ENCODE data around the gene CCR9.
A peak's percentile ranks its signal among the peaks of the same experiment; 100 is the strongest.

The CCR9 gene

DNA sequence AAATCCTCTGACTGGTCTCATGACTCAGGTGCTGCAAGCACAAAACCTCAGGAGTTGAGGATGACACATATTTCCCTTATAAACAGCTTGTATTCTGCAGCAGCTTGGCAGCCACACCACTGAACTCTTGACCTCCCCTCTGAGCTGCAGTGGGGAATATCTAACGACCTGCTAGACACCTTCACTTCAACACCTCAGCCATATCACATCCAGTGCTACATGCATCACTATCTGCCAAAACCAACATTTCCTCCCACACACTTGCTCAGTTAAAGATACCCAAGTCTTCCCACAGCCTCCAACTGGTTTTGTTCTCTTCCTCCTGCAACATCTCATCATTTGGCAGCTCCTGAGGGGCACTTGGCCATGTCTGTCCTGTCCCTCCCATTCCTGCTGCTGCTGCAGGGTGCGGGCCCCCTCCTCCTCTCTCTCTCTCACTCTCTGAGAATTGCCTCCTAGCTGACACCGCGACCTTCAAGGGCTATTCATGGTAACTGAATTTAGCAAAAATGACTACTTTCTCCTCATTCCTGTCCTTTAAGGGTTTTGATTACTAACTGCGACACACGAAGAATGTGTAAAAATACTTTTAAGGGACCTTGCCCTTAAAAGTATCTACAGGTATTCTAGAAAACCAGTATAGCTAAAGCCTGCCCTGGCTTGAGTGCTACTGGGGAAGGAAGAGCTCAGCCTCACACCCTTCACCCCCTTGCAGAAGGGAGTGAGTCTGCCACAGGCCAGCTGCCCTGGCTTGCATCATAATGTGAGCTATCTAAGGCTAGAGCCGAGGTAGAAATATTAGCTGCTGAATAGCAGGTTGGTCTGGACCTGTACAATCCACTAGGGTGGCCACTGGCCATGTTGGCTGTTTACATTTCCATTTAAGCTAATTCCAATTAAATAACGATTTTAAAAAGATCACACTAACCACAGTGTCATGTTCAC, 5.0 kb upstream of the CCR9 start:
- DNase-seq (ENCODE audit: low read depth): peak; percentile 40
- TF ChIP-seq, protein P1, sequence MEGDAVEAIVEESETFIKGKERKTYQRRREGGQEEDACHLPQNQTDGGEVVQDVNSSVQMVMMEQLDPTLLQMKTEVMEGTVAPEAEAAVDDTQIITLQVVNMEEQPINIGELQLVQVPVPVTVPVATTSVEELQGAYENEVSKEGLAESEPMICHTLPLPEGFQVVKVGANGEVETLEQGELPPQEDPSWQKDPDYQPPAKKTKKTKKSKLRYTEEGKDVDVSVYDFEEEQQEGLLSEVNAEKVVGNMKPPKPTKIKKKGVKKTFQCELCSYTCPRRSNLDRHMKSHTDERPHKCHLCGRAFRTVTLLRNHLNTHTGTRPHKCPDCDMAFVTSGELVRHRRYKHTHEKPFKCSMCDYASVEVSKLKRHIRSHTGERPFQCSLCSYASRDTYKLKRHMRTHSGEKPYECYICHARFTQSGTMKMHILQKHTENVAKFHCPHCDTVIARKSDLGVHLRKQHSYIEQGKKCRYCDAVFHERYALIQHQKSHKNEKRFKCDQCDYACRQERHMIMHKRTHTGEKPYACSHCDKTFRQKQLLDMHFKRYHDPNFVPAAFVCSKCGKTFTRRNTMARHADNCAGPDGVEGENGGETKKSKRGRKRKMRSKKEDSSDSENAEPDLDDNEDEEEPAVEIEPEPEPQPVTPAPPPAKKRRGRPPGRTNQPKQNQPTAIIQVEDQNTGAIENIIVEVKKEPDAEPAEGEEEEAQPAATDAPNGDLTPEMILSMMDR (conservative IDR thresholded peaks at IDR 0.05; ENCODE audit: control insufficient read depth, insufficient read depth, low read depth, low read length): no peak
- no peak overlapping the region for H3K4me3 ChIP-seq (ENCODE audit: control insufficient read depth, low read depth, low read length)

DNA sequence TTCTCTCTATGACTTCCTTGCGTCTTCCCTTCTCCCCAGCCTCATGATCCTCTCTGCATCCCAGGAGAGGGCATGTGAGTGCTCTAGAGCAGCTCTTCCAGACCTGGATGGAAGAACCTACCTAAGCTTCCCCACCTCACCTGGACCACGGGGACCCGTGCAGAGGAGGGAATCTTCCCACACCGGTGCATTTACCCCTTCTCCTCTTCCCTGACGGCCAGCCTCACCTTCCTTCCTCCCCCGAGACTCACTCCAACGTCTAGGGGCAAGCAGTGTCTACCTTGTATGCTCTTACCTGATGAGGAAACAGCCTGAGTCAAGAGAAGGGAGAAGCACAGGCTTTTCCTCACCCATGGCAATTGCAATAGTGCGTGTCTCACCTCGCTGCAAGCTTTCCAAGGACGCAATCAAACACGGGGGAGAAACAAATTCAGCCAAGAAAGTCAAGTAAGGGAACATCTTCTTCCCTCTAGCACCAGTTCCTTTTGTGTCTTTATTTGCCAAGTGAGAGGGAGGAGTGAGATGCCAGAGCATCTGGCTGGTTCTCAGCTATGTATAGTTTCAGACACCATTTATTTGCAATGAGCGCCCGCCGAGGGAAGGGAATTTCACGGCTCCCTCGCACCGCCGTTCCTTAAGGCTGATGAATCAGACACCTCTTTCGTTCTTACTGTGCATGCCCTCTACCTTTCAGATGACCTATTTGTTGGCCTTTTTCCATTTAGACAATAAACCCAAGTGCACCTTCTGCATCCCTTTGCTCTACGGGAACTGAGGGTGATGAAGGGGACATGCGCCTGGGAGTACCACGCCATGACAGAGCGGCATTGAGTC, 1.8 kb upstream of the CCR9 start:
- TF ChIP-seq, protein P1 (conservative IDR thresholded peaks at IDR 0.05; ENCODE audit: control insufficient read depth, insufficient read depth, low read depth, low read length): no peak
- no peak for DNase-seq (ENCODE audit: low read depth)
- no peak overlapping the region for H3K4me3 ChIP-seq (ENCODE audit: control insufficient read depth, low read depth, low read length)

DNA sequence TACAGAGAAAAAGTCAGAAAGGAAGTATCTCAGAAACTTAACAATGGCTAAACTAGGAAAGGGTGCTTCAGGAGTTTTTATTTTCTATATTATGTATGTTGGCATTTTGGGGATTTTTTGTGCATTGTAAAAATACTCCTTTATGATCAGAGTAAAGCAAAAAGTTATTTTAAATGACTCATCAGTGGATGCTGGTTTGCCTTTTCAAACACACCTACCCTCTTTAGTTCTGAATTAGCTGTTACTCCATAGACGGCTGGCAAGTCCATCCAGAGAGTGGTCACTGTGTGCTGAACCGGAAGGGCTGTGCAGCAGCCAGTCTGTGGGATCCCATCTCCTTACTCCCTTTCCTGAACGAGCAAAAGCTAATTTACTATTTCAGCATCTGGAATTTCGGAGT, 942 bp downstream of the CCR9 start:
- no peak overlapping the region for H3K4me3 ChIP-seq (ENCODE audit: control insufficient read depth, low read depth, low read length)
- no peak for DNase-seq (ENCODE audit: low read depth)
- TF ChIP-seq, protein P1 (conservative IDR thresholded peaks at IDR 0.05; ENCODE audit: control insufficient read depth, insufficient read depth, low read depth, low read length): no peak

DNA sequence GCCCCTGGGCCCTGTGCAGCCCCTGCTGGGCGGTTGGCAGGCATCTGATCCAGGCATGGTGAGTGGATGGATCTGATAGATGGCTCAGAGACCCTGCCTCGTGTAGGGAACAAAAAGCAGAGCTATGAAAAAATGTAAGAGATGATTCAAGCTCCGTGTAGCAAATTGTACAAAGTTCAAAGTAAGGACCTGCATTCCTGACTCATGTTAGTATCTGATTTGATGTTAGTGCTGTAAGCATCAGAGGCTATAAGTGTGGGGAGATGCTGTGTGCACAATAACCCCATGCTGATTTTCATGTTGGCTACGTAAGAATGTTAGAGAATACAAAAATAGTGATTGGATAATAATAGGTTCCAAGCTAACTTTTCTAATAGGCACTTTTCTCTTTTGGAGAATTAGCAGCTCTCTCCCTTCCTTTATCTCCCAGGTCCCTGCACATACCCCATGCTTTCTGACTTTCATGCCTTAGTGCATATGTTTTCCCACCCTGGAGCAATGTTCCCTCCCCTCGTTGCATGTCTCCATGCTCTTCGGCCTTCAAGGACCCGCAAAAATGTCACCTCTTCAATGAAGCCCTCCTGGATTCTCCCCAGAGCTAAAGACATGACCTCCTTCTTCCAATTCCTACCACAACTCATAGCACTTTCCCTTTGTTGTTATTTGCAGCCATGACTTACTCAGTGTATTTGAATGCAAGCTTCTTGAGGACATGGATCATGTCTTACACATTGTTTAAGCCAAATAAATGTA, 1.6 kb downstream of the CCR9 start:
- no peak for DNase-seq (ENCODE audit: low read depth)
- TF ChIP-seq, protein P1 (conservative IDR thresholded peaks at IDR 0.05; ENCODE audit: control insufficient read depth, insufficient read depth, low read depth, low read length): no peak
- H3K4me3 ChIP-seq (ENCODE audit: control insufficient read depth, low read depth, low read length): no peak overlapping the region

DNA sequence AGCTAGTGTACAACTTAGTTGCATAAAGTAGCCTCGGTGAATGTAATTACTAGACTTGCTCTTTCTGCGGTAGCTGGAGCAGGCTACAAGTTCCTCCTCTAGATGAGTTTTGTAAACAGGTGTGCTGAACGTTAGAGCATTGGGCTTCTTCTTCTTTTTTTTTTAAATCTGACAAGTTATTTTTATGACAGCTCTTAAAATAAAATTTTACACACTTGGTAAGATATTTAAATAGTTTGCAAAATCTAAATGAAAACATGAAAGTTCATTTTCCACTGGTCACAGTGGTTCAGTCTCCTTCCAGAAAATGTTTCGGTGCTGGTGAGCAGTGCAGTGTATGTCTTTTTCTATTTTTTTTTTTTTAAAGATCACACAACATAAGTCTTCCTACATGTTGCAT, 3.0 kb downstream of the CCR9 start:
- H3K4me3 ChIP-seq (ENCODE audit: control insufficient read depth, low read depth, low read length): no peak overlapping the region
- TF ChIP-seq, protein P1 (conservative IDR thresholded peaks at IDR 0.05; ENCODE audit: control insufficient read depth, insufficient read depth, low read depth, low read length): no peak
- no peak for DNase-seq (ENCODE audit: low read depth)

DNA sequence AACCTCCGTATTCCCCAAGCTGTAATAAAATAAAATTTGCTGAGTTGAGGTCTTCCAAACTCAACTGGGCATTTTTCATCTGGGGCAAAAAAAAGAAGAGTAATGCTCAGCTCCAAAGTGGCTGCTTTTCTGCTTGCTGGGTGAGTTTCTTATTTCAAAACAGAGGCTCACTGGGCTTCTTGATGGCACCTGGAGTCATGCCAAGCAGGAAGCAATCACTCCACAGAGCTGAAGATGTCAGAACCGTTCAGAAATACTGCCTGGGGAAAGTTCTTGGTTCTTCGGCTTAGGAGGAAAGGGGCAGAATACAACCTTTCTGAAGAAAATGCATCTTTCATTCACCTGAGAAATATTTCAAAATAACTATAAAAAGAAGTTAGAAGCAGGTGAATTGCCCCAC, 4.1 kb downstream of the CCR9 start:
- H3K4me3 ChIP-seq (ENCODE audit: control insufficient read depth, low read depth, low read length): no peak overlapping the region
- DNase-seq (ENCODE audit: low read depth): no peak
- TF ChIP-seq, protein P1 (conservative IDR thresholded peaks at IDR 0.05; ENCODE audit: control insufficient read depth, insufficient read depth, low read depth, low read length): no peak

Data from fibroblast of mammary gland (primary cell).